ENCODE results near the gene DLAT.
"Not testable (repeated sequence)": the region's sequence is repeated elsewhere in the genome, so short reads cannot be mapped to it uniquely, and the experiment has no call there.

The DLAT gene

GRCh38 chr11:112005422-112006094, 19.6 kb upstream of the DLAT start:
- DNase-seq = no peak

GRCh38 chr11:112006095-112006441, 19.1 kb upstream of the DLAT start:
- DNase-seq = not testable (repeated sequence)

- not testable (repeated sequence) for DNase-seq
These were observed 13.8 kb upstream of the DLAT start for GRCh38 chr11:112011451-112011850.

- no peak for DNase-seq
These were observed 12.3 kb upstream of the DLAT start for GRCh38 chr11:112012874-112013273.

- DNase-seq = no peak
These were observed 11.6 kb upstream of the DLAT start for GRCh38 chr11:112013497-112014164.

GRCh38 chr11:112016088-112016764, 9.0 kb upstream of the DLAT start:
- no peak for DNase-seq

GRCh38 chr11:112016765-112017376, 8.3 kb upstream of the DLAT start:
- no peak for DNase-seq

GRCh38 chr11:112017538-112017937, 7.7 kb upstream of the DLAT start:
- no peak for DNase-seq

- DNase-seq = no peak
These were observed 6.1 kb upstream of the DLAT start for GRCh38 chr11:112019066-112019465.

GRCh38 chr11:112023104-112023503, 2.1 kb upstream of the DLAT start:
- no peak for DNase-seq

GRCh38 chr11:112024178-112024772, 933 bp upstream of the DLAT start:
- DNase-seq = no peak

GRCh38 chr11:112025707-112026106, 499 bp downstream of the DLAT start:
- DNase-seq = no peak

GRCh38 chr11:112026784-112027410, 1.7 kb downstream of the DLAT start:
- DNase-seq = not testable (repeated sequence)

- DNase-seq = no peak
These were observed 4.3 kb downstream of the DLAT start for GRCh38 chr11:112029460-112029859.

- no peak for DNase-seq
These were observed 8.7 kb downstream of the DLAT start for GRCh38 chr11:112033902-112034301.

GRCh38 chr11:112037527-112037926, 12.3 kb downstream of the DLAT start:
- DNase-seq = no peak

GRCh38 chr11:112042161-112042960, 17.2 kb downstream of the DLAT start:
- no peak for DNase-seq

GRCh38 chr11:112042961-112043304, 17.7 kb downstream of the DLAT start:
- no peak for DNase-seq

- no peak for DNase-seq
These were observed 19.8 kb downstream of the DLAT start for GRCh38 chr11:112044961-112045360.

GRCh38 chr11:112046647-112047046, 21.4 kb downstream of the DLAT start:
- not testable (repeated sequence) for DNase-seq

- DNase-seq = not testable (repeated sequence)
These were observed 23.0 kb downstream of the DLAT start for GRCh38 chr11:112048256-112048655.

GRCh38 chr11:112049777-112050176, 24.6 kb downstream of the DLAT start:
- no peak for DNase-seq

Data from stimulated activated CD4-positive, alpha-beta T cell treated with anti-CD3 and anti-CD28 coated beads, Interleukin-2, amount 100 ng/mL, for 48 hours (primary cell).